ENCODE results near the gene NRG3. TPM values are rescaled to one million over a fixed set of nuclear protein-coding genes. Genes with fewer than 3 reads are reported as not detected.

The NRG3 gene
- total and polyA plus RNA-seq, 2 of the 8 experiments (the other 6 are each of a cell fraction or from before 2014, with no cell fraction given): 4.2 to 5.0 TPM

DNA sequence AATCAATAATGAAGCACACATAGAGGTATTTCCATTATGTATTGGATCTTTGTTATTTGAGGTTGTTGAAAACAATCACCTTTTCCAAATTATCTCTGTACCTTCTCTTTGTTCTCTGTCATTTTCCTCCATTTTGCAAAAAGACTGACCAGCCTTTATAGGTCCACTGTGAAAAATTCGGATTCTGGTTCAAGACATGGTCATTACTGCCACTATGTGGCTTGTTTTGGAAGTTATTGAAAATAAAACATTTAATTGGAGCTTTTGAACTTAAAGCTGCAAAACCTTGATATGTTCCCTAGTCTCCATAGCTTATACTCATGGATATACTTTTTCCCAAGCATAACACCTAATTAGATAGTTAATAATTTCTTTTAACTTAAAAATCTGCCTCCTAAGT lies 1094.4 kb downstream of the NRG3 start (continued):
- TF ChIP-seq, protein P1, sequence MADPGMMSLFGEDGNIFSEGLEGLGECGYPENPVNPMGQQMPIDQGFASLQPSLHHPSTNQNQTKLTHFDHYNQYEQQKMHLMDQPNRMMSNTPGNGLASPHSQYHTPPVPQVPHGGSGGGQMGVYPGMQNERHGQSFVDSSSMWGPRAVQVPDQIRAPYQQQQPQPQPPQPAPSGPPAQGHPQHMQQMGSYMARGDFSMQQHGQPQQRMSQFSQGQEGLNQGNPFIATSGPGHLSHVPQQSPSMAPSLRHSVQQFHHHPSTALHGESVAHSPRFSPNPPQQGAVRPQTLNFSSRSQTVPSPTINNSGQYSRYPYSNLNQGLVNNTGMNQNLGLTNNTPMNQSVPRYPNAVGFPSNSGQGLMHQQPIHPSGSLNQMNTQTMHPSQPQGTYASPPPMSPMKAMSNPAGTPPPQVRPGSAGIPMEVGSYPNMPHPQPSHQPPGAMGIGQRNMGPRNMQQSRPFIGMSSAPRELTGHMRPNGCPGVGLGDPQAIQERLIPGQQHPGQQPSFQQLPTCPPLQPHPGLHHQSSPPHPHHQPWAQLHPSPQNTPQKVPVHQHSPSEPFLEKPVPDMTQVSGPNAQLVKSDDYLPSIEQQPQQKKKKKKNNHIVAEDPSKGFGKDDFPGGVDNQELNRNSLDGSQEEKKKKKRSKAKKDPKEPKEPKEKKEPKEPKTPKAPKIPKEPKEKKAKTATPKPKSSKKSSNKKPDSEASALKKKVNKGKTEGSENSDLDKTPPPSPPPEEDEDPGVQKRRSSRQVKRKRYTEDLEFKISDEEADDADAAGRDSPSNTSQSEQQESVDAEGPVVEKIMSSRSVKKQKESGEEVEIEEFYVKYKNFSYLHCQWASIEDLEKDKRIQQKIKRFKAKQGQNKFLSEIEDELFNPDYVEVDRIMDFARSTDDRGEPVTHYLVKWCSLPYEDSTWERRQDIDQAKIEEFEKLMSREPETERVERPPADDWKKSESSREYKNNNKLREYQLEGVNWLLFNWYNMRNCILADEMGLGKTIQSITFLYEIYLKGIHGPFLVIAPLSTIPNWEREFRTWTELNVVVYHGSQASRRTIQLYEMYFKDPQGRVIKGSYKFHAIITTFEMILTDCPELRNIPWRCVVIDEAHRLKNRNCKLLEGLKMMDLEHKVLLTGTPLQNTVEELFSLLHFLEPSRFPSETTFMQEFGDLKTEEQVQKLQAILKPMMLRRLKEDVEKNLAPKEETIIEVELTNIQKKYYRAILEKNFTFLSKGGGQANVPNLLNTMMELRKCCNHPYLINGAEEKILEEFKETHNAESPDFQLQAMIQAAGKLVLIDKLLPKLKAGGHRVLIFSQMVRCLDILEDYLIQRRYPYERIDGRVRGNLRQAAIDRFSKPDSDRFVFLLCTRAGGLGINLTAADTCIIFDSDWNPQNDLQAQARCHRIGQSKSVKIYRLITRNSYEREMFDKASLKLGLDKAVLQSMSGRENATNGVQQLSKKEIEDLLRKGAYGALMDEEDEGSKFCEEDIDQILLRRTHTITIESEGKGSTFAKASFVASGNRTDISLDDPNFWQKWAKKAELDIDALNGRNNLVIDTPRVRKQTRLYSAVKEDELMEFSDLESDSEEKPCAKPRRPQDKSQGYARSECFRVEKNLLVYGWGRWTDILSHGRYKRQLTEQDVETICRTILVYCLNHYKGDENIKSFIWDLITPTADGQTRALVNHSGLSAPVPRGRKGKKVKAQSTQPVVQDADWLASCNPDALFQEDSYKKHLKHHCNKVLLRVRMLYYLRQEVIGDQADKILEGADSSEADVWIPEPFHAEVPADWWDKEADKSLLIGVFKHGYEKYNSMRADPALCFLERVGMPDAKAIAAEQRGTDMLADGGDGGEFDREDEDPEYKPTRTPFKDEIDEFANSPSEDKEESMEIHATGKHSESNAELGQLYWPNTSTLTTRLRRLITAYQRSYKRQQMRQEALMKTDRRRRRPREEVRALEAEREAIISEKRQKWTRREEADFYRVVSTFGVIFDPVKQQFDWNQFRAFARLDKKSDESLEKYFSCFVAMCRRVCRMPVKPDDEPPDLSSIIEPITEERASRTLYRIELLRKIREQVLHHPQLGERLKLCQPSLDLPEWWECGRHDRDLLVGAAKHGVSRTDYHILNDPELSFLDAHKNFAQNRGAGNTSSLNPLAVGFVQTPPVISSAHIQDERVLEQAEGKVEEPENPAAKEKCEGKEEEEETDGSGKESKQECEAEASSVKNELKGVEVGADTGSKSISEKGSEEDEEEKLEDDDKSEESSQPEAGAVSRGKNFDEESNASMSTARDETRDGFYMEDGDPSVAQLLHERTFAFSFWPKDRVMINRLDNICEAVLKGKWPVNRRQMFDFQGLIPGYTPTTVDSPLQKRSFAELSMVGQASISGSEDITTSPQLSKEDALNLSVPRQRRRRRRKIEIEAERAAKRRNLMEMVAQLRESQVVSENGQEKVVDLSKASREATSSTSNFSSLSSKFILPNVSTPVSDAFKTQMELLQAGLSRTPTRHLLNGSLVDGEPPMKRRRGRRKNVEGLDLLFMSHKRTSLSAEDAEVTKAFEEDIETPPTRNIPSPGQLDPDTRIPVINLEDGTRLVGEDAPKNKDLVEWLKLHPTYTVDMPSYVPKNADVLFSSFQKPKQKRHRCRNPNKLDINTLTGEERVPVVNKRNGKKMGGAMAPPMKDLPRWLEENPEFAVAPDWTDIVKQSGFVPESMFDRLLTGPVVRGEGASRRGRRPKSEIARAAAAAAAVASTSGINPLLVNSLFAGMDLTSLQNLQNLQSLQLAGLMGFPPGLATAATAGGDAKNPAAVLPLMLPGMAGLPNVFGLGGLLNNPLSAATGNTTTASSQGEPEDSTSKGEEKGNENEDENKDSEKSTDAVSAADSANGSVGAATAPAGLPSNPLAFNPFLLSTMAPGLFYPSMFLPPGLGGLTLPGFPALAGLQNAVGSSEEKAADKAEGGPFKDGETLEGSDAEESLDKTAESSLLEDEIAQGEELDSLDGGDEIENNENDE (IDR thresholded peaks at IDR 0.05; ENCODE audit: insufficient replicate concordance, low read length): no peak
- TF ChIP-seq JUN (IDR thresholded peaks at IDR 0.05; ENCODE audit: low read depth, low read length) (no peak), POLR2A (IDR thresholded peaks at IDR 0.05; ENCODE audit: control extremely low read depth in 1 of 2, low read depth in 2 of 2, low read length in 2 of 2) (no peak), CBX5 (IDR thresholded peaks at IDR 0.05; ENCODE audit: low read depth, low read length) (no peak), RXRA (IDR thresholded peaks at IDR 0.05; ENCODE audit: insufficient read depth, low read depth, low read length) (no peak), RAD21 (IDR thresholded peaks at IDR 0.05 in 1 of 2, conservative IDR thresholded peaks at IDR 0.05 in 1 of 2; ENCODE audit: low read depth in 2 of 2, low read length in 2 of 2) (peak; percentile 70 to 80), SUZ12 (IDR thresholded peaks at IDR 0.05; ENCODE audit: low read length) (no peak), NANOG (IDR thresholded peaks at IDR 0.05; ENCODE audit: insufficient read depth, low read depth, low read length, poor library complexity, severe bottlenecking) (no peak)
- TF ChIP-seq, protein P2, sequence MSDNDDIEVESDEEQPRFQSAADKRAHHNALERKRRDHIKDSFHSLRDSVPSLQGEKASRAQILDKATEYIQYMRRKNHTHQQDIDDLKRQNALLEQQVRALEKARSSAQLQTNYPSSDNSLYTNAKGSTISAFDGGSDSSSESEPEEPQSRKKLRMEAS (IDR thresholded peaks at IDR 0.05): no peak
